Vagina (tissue), 2 donors: ENCODE measurements around the gene CDKN2B. TPM values are rescaled to one million over a fixed set of nuclear protein-coding genes. Genes with fewer than 3 reads are reported as not detected.

ENCODE experiments used
- DNase-seq, 2 donors: peaks; one replicate each; pipeline ENCODE4 v3.0.0-alpha.2; 2017; ENCODE audit errors: extremely low spot score in 2 of 2
- H3K27ac ChIP-seq: fragments of 200-600 bp; sonication (generic); one replicate; pipeline ENCODE4 v1.5.1; 2019
- H3K27me3 ChIP-seq: fragments of 200-600 bp; sonication (generic); one replicate; pipeline ENCODE4 v1.5.1; 2019
- H3K36me3 ChIP-seq, 2 donors: fragments of 200-600 bp; sonication (generic); one replicate each; pipeline ENCODE4 v1.5.1; 2017 to 2019
- H3K4me1 ChIP-seq: fragments of 200-600 bp; sonication (generic); one replicate; pipeline ENCODE4 v1.5.1; 2019
- H3K4me3 ChIP-seq, 2 donors: fragments of 200-600 bp; sonication (generic); 1 replicate in 1 of 2; 2 replicates in 1 of 2; pipeline ENCODE4 v1.5.1; 2016 to 2019
- H3K9me3 ChIP-seq: fragments of 200-600 bp; sonication (generic); one replicate; pipeline ENCODE4 v1.5.1; 2019
- CTCF ChIP-seq, 3 experiments: fragments of 450-650 bp in 2 of 3; fragments of 200-600 bp in 1 of 3; sonication (generic) in 1 of 3; IDR thresholded peaks; one replicate each; pipeline ENCODE4 v1.5.1; 2017 to 2019; ENCODE audit warnings: antibody characterized with exemption in 3 of 3, mild to moderate bottlenecking in 2 of 3, moderate library complexity in 2 of 3
- POLR2A ChIP-seq, 2 donors: fragments of 450-650 bp; IDR thresholded peaks; one replicate each; pipeline ENCODE4 v1.6.1; 2017; ENCODE audit warnings: antibody characterized with exemption in 2 of 2, mild to moderate bottlenecking in 2 of 2, moderate library complexity in 2 of 2
- POLR2AphosphoS5 ChIP-seq, 2 donors: sonication (generic); formaldehyde crosslinking; IDR thresholded peaks; one replicate each; pipeline ENCODE4 v1.9.0; 2017; ENCODE audit warnings: antibody characterized with exemption in 2 of 2, mild to moderate bottlenecking in 2 of 2, low read depth in 1 of 2; ENCODE audit not compliant: insufficient read depth in 1 of 2
- intact Hi-C: fragments of 100-400 bp; cut with DNase I; formaldehyde crosslinking; loops from one replicate; pipeline ENCODE4 v1.15.1; 2023
- total RNA-seq: library from RNA; depleted of rRNA; stranded (reverse); fragments of >200 nt; gene quantifications from one replicate; pipeline ENCODE4 v1.2.3, GENCODE V29; 2016

The CDKN2B gene
- total RNA-seq, 1 donor from 2014 or later = 67.0 TPM

GRCh38 chr9:21995666-21996398 is 13.3 kb downstream of the CDKN2B start:
- intact Hi-C loops = no loop called here
- TF ChIP-seq CTCF (IDR thresholded peaks at IDR 0.05) (no peak), POLR2A (IDR thresholded peaks at IDR 0.05) (no peak)
- Histone ChIP-seq H3K27ac (peak overlapping the region; percentile 79), H3K27me3 (no peaks in the 10 kb centered on the region), H3K36me3 (no peaks in the 10 kb centered on the region), H3K9me3 (no peaks in the 10 kb centered on the region), H3K4me3 (peak overlapping the region; percentile 72 to 84), H3K4me1 (peaks cover 11% of the 10 kb centered on the region)
- no peak for DNase-seq

GRCh38 chr9:21995006-21995665 is 14.0 kb downstream of the CDKN2B start:
- Histone ChIP-seq H3K4me1 (peaks cover 11% of the 10 kb centered on the region), H3K27ac (peak overlapping the region; percentile 79), H3K27me3 (no peaks in the 10 kb centered on the region), H3K9me3 (no peaks in the 10 kb centered on the region), H3K36me3 (no peaks in the 10 kb centered on the region), H3K4me3 (peak overlapping the region; percentile 72 to 84)
- DNase-seq = no peak
- TF ChIP-seq POLR2A (IDR thresholded peaks at IDR 0.05) = no peak
- TF ChIP-seq POLR2AphosphoS5 (IDR thresholded peaks at IDR 0.05; ENCODE audit: insufficient read depth in 1 of 2, low read depth in 1 of 2) = peak in 1 of 2 donors; percentile 66
- TF ChIP-seq CTCF (IDR thresholded peaks at IDR 0.05) = no peak
- intact Hi-C loops = no loop called here

- no peaks in the 10 kb centered on the region for H3K9me3 ChIP-seq
- TF ChIP-seq POLR2A (IDR thresholded peaks at IDR 0.05) (no peak), CTCF (IDR thresholded peaks at IDR 0.05) (no peak), POLR2AphosphoS5 (IDR thresholded peaks at IDR 0.05; ENCODE audit: insufficient read depth in 1 of 2, low read depth in 1 of 2) (no peak)
- no peaks in the 10 kb centered on the region for H3K27me3 ChIP-seq
- intact Hi-C loops = no loop called here
- H3K4me1 ChIP-seq = peaks cover 11% of the 10 kb centered on the region
- peak within 1 kb of the TSS; percentile 79 for H3K27ac ChIP-seq
- peak within 1 kb of the TSS; percentile 72 to 84 for H3K4me3 ChIP-seq
- no peaks in the 10 kb centered on the region for H3K36me3 ChIP-seq
- no peak for DNase-seq
Measured at GRCh38 chr9:21994556-21995005, 14.5 kb downstream of the CDKN2B start, which contains the start of gene CDKN2B-AS1. Gene CDKN2B-AS1 (plus strand): TSS chr9:21994791.

- Histone ChIP-seq H3K27me3 (no peaks in the 10 kb centered on the region), H3K4me3 (peak within 1 kb of the TSS; percentile 72 to 84), H3K36me3 (no peaks in the 10 kb centered on the region), H3K27ac (peak within 1 kb of the TSS; percentile 79), H3K4me1 (peaks cover 11% of the 10 kb centered on the region), H3K9me3 (no peaks in the 10 kb centered on the region)
- DNase-seq = no peak
- intact Hi-C loops = no loop called here
- no peak for TF ChIP-seq POLR2AphosphoS5 (IDR thresholded peaks at IDR 0.05; ENCODE audit: insufficient read depth in 1 of 2, low read depth in 1 of 2)
- no peak for TF ChIP-seq POLR2A (IDR thresholded peaks at IDR 0.05)
- no peak for TF ChIP-seq CTCF (IDR thresholded peaks at IDR 0.05)
Measured at GRCh38 chr9:21993893-21994555, 15.1 kb downstream of the CDKN2B start, which contains the start of gene CDKN2A. Gene CDKN2A (minus strand): TSS chr9:21994392.
